ENCODE results near the gene EFCAB11.

Gene EFCAB11

GRCh38 chr14:89746654-89747053 is 207.9 kb downstream of the EFCAB11 start:
- Mint-ChIP-seq H3K27ac (no peak overlapping the region), H3K9me3 (ENCODE audit: low read depth) (peaks cover 11% of the 10 kb centered on the region), H3K27me3 (no peaks in the 10 kb centered on the region), H3K4me3 (no peak overlapping the region), H3K4me1 (ENCODE audit: low read depth) (peaks cover 32% of the 10 kb centered on the region), H3K36me3 (peaks cover 3% of the 10 kb centered on the region)

- peaks cover 11% of the 10 kb centered on the region for H3K9me3 Mint-ChIP-seq (ENCODE audit: low read depth)
- H3K4me1 Mint-ChIP-seq (ENCODE audit: low read depth): peaks cover 26% of the 10 kb centered on the region
- H3K4me3 Mint-ChIP-seq: no peak overlapping the region
- H3K27me3 Mint-ChIP-seq: no peaks in the 10 kb centered on the region
- H3K27ac Mint-ChIP-seq: no peak overlapping the region
- peaks cover 3% of the 10 kb centered on the region for H3K36me3 Mint-ChIP-seq
These were observed 208.4 kb downstream of the EFCAB11 start for GRCh38 chr14:89746135-89746534.
